ENCODE measurements around the gene EPHB6.

EPHB6 gene

DNA sequence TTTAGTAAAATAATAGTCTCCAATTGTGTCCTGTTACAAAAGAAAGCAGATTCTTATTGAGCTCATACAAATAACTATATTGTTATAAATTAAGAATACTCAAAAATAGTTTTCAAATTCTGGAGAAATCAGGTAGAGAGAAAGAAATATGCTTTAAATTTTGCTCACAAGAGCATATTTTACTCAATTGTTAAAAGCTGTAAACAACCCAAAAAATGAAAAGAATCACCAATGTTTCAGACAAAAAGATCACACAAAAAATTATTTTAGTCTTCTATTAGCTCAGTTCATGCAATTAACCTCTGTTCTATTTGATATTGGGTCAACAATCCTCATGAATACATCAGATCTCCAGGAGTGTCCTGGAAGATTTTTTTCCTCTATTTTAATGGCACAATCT lies 49.3 kb downstream of the EPHB6 start:
- TF ChIP-seq, protein P1, sequence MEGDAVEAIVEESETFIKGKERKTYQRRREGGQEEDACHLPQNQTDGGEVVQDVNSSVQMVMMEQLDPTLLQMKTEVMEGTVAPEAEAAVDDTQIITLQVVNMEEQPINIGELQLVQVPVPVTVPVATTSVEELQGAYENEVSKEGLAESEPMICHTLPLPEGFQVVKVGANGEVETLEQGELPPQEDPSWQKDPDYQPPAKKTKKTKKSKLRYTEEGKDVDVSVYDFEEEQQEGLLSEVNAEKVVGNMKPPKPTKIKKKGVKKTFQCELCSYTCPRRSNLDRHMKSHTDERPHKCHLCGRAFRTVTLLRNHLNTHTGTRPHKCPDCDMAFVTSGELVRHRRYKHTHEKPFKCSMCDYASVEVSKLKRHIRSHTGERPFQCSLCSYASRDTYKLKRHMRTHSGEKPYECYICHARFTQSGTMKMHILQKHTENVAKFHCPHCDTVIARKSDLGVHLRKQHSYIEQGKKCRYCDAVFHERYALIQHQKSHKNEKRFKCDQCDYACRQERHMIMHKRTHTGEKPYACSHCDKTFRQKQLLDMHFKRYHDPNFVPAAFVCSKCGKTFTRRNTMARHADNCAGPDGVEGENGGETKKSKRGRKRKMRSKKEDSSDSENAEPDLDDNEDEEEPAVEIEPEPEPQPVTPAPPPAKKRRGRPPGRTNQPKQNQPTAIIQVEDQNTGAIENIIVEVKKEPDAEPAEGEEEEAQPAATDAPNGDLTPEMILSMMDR (IDR thresholded peaks at IDR 0.05) = no peak

DNA sequence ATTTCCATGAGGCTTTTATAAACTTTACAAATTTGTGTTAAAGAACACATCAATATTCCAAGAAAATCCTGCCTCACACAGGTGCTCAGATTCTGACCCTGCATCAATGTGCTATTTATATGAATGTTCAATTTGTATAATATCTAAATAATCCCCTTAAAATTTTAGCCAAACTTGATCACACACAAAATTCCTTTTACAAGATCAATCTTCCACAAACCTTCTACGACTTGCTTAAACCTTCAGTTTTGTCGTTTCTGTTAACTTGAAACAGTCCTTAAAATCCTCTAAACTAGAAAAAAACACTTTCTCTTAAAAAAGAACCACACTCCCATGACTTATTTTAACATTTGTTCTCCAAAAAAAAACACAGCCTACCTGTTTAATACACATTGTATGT lies 50.9 kb downstream of the EPHB6 start:
- H3K4me3 ChIP-seq = no peak overlapping the region
- H3K27ac ChIP-seq = no peak overlapping the region
- no peak for DNase-seq (ENCODE audit: low spot score)
- TF ChIP-seq, protein P1 (IDR thresholded peaks at IDR 0.05) = no peak

More for the DNA sequence above, 49.3 kb downstream of the EPHB6 start:
- no peak for DNase-seq (ENCODE audit: low spot score)
- Histone ChIP-seq H3K4me3 (no peak overlapping the region), H3K27ac (no peak overlapping the region)

DNA sequence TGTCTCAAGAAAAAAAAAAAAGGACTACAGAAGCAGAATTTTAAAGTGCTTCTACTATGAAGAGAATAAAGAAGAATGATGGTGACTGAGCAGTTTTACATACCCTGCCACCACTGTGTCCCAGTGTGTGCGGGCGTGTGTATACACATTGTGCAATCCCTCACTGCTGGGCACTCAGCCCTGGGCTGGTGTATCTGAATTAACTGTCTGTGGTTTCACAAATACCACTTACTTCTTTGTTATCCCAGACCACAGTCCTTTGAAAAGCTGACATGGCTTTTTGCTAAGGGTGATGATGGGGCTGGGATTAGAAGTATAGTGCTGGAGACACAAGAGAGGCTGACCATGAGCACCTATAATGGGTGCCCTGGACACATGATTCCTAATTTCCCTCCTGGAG lies 51.8 kb downstream of the EPHB6 start:
- TF ChIP-seq, protein P1 (IDR thresholded peaks at IDR 0.05) = no peak
- peak; percentile 9 for DNase-seq (ENCODE audit: low spot score)

DNA sequence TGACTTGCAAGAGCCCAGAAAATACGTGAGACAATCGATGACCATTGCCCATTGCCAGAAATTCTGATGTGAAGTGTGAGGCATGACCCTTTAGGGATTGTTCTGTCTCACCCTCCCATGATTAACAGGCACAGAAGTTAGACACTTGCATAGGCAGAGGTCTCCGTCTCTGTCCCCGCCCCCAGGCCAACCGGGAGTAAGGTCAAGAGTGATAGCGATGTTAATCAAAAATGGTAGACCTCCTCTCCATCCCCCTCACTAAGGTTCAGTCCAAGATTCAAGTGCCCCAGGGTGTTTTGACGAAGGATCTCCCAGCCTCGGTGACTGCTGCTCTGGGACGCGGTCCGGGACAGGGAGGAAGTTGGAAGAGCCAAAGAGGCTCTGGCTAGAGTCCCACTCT lies 53.4 kb downstream of the EPHB6 start:
- TF ChIP-seq, protein P1 (IDR thresholded peaks at IDR 0.05) = no peak
- Histone ChIP-seq H3K4me3 (no peak overlapping the region), H3K27ac (no peak overlapping the region)
- DNase-seq (ENCODE audit: low spot score) = peak; percentile 40

More for the DNA sequence above, 51.8 kb downstream of the EPHB6 start:
- H3K4me3 ChIP-seq = no peak overlapping the region
- no peak overlapping the region for H3K27ac ChIP-seq

DNA sequence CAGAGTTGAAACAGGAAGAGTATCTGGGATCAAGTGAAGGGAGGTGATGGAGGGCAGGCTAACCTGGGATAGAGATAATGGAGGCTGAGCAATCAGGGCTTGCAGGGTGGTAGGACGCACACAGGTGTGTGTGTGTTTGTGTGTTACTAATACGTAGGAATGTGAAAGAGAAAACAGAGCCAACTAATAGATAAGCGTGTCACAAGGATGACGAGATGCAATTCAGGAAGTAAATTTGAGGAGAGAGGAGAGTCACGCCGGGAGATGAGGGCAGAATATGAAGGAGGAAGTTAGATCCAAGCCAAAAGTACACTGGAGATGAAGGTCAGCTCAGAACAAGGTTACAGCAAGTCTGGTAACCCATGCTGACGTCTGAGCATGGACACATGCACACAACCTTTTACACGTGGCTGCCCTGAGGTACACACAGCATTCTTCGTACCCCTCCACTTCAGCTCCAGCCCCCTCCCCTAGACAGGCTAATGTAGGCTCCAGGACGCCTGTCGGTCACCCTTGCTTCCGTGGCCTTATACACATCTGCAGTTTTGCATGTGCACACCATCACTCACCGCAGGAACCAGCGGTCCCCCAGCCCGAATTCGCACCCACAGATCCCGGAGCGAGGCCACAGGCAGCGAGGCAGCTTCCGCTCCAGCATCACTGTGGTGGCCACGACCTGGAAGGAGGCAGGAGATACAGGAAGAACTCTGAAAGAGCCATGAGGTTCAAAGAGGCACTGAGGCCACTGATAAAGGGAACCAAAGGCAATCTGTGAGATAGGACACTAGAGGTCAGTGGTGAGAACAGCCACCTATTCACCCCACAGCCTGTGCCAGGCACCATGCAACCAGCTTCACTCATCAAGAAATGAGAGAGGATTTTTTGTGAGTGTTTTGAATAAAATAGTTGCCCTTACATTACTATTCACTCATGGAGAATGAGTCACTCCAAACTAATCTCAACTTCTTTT lies 54.3 kb downstream of the EPHB6 start:
- TF ChIP-seq, protein P1 (IDR thresholded peaks at IDR 0.05) = no peak
- Histone ChIP-seq H3K4me3 (no peak overlapping the region), H3K27ac (no peak overlapping the region)
- DNase-seq (ENCODE audit: low spot score) = peak; percentile 38

DNA sequence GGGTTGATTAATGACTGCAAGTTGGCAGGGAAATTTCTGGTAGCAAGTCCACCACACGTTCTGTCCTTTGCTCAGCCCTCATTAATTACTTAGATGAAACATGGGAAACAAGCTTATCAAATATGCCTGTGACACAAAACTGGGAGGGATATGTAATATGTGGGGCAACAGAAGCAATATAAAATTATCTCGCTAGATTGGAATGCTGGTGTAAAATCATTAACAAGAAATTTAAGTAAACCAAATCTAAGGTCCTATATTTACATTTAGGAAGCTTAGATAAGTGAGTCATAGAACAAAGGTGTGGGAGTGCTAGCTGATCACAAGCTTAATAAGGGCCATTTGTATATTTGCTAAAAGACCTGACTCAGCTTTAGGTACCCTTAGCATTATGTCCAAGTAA lies 55.2 kb downstream of the EPHB6 start:
- TF ChIP-seq, protein P1 (IDR thresholded peaks at IDR 0.05) = no peak
- H3K27ac ChIP-seq = no peak overlapping the region
- no peak overlapping the region for H3K4me3 ChIP-seq
- DNase-seq (ENCODE audit: low spot score) = no peak

DNA sequence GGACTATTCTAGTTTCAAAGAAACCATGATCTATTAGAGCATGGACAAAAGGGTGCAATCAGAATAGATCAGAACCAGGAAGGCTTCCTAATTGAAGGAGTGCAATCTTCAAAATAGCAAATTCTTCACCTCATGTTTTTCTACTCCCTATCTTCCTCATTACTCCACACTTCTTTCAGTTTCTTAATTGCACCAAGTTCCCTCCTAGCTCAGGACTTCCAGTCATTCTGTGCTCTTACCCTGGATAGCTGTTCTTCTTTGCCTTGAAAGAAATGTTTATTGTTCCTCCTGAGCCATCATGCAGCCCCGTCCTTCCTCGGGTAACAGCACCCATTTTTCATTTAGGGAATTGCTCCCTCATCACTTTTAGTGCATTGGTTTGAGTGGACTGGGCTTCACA lies 55.6 kb downstream of the EPHB6 start:
- TF ChIP-seq, protein P1 (IDR thresholded peaks at IDR 0.05) = no peak
- DNase-seq (ENCODE audit: low spot score) = no peak
- no peak overlapping the region for H3K27ac ChIP-seq
- H3K4me3 ChIP-seq = no peak overlapping the region

Data from coronary artery (tissue), 2 donors.